HG02759 (cell line): Measurements from ENCODE around the gene CELSR3.

Experiments
- ATAC-seq: cut with Tn5 transposase; IDR thresholded peaks from one replicate; pipeline ENCODE4 v1.9.1; 2021; ENCODE audit warnings: mild to moderate bottlenecking, moderate library complexity; ENCODE audit not compliant: unreplicated experiment

The CELSR3 gene, protein sequence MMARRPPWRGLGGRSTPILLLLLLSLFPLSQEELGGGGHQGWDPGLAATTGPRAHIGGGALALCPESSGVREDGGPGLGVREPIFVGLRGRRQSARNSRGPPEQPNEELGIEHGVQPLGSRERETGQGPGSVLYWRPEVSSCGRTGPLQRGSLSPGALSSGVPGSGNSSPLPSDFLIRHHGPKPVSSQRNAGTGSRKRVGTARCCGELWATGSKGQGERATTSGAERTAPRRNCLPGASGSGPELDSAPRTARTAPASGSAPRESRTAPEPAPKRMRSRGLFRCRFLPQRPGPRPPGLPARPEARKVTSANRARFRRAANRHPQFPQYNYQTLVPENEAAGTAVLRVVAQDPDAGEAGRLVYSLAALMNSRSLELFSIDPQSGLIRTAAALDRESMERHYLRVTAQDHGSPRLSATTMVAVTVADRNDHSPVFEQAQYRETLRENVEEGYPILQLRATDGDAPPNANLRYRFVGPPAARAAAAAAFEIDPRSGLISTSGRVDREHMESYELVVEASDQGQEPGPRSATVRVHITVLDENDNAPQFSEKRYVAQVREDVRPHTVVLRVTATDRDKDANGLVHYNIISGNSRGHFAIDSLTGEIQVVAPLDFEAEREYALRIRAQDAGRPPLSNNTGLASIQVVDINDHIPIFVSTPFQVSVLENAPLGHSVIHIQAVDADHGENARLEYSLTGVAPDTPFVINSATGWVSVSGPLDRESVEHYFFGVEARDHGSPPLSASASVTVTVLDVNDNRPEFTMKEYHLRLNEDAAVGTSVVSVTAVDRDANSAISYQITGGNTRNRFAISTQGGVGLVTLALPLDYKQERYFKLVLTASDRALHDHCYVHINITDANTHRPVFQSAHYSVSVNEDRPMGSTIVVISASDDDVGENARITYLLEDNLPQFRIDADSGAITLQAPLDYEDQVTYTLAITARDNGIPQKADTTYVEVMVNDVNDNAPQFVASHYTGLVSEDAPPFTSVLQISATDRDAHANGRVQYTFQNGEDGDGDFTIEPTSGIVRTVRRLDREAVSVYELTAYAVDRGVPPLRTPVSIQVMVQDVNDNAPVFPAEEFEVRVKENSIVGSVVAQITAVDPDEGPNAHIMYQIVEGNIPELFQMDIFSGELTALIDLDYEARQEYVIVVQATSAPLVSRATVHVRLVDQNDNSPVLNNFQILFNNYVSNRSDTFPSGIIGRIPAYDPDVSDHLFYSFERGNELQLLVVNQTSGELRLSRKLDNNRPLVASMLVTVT (N-terminal part only)

DNA sequence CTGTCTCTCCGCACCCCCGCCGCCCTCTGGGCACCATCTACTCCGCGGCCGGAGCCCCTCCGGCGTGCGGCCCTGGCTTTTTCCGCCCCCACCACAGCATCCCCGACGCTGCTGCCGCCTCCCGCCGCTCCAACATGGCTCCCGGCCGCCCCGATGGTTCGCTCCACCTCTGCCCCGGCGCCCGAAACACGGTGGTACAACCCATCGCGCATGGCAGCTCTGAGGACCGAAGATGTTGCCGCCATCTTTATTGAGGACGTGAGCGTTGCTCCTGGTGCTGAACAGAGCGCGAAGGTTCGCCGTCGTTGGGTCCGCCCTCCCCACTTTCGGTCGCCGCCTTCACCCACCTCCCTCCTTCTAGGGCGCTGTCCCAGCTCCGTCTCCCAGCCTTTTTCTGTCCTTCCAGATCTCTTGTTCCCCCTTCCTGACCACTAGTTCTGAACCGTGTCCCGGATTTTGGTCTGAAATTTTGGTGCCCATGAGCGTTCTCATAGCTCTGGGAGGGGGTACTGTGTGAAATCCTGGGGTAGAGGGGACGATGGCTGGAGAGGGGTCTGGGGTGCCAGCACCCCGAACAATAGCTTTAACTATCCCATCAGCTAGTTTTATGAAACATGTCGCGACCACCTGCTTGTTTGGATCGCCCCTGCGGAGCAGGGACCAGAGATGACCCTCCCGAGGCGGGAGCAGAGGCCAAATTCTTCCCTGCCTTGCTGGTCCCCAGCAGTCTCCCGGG, at the start of gene CELSR3:
CELSR3 (minus strand) TSS at position 134 of the 736 bp plus-strand sequence. CDS start 252 bp downstream, outside the sequence.
- no peak for ATAC-seq

DNA sequence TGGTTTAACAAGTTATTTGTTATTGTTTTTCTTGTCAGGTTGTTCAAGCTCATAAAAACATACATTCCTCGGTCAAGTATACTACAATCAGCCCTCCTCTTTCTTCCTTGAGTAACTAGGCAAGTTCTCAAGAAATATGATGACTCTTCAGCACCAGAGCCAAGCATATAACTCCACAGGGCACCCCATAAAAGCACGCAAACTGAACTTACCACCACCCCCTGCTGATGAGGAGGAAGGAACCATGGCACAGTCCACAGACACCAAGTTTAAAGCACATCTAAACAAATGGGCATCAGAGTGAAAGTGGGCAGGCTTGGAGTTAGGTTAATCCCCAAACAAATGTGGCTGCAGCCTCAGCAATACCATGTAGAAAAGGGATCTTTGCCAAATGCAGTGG, 49.0 kb upstream of the CELSR3 start:
- ATAC-seq, result no peak

DNA sequence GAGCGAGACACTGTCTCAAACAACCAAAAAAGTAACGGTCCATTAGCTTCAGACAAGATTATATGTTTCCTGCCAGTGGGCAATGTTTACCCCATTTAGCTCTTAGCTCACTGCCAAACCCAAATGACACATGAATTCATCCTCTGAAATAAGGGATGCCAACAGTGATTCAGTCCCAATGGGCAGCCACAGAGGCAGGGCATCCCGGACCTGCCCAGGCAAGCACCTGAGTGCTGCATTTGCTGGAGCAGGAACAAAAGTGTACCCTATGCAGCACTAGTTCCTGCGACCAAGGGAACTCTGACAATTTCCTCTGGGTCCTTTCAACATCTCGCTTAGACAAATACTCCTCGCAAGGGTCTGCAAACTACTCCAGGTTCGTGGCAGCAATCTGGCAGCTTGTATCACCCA, 46.4 kb upstream of the CELSR3 start:
- no peak for ATAC-seq

DNA sequence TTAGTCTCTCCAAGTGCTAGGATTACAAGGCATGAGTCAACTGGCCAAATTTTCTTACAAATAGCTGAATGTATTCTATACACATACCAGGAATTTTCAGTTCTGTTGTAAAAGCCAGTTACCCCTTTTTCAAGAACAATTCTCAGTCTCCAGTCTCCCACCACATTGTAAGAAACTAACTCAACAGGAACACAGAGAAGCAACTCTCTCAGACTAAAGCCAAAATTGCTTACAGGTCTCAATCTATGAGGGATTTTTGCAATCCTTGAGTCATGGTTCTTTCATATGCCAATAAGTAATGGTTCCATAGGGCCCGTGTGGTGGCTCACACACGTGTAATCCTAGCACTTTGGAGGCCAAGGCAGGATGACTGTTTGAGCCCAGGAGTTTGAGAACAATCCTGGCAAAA, 45.8 kb upstream of the CELSR3 start:
- no peak for ATAC-seq

DNA sequence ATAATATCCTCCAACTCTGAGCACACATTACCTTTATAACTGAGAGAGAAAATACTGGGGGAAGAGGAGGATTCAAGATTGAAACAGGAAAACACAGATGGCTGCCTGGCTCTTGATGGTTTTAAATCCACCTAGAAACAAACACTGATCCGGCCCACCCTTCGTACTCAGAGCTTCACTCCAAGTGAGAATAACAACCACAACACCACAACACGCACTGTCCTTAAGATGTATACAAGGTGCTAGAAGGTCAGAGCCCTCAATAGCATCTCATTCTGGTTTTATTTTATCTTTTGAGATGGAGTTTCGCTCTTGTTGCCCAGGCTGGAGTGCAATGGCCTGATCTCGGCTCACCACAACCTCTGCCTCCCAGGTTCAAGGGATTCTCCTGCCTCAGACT, 44.5 kb upstream of the CELSR3 start:
- ATAC-seq, result no peak

DNA sequence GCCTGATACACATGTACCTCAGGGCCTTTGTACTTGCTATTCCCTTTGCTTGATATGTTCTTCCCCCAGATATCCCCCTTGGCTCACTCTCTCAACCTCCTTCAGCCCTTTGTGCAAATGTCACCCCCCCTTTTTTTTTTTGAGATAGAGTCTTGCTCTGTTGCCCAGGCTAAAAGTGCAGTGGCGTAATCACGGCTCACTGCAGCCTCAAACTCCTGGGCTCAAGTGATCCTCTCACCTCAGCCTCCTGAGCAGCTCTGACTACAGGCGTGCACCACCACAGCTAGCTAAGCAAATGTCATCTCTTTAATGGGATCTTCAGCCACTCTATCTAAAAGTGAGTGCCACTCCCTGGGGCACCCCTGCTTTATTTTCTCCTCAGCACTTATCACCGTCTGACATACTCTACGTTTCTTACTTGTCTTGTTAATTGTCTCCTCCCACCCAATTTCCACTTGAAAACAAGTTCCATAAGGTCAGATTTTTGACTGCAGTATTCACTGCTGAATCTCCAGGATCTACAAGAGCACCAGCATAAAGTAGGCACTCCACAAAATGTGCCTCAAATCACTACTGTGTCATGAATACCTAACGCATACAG, 39.7 kb upstream of the CELSR3 start:
- ATAC-seq, result no peak

DNA sequence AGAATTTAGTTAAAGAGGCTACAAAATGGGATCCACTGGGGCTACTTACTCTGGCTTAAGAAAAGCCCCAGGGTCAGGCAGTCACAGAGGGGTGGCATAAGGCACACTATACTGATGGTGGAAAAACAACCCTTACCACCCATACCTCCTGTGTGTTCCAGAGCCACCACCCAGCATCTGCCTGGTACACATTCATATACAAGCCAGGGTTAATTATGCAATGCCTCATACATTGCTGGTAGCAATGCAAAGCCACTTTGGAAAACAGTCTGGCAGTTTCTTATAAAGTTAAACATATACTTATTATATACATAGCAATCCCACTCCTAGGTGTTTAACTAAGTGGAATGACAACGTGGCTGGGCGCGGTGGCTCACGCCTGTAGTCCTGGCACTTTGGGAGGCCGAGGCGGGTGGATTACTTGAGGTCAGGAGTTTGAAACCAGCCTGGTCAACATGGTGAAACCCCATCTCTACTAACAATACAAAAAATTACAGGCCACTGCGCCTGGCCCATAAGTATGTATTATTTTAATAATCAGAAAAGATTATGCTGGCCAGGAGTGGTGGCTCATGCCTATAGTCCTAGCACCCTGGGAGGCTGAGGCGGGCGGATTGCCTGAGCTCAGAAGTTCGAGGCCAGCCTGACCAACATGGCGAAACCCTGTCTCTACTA, 38.2 kb upstream of the CELSR3 start:
- ATAC-seq, result no peak

DNA sequence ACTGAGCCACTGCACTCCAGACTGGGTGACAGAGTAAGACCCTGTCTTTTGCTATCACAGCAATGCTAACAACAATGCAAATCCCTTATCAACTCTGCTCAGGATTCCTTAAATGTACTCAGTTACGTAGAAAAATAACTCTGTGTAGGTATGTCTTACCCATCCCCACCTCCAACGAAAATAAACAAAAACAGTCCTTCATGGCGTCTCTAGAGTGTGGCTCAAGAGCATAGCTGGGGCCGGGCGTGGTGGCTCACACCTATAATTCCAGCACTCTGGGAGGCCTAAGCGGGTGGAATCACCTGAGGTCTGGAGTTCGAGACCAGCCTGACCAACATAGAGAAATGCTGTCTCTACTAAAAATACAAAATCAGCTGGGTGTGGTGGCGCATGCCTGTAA, 36.2 kb upstream of the CELSR3 start:
- ATAC-seq, result no peak

DNA sequence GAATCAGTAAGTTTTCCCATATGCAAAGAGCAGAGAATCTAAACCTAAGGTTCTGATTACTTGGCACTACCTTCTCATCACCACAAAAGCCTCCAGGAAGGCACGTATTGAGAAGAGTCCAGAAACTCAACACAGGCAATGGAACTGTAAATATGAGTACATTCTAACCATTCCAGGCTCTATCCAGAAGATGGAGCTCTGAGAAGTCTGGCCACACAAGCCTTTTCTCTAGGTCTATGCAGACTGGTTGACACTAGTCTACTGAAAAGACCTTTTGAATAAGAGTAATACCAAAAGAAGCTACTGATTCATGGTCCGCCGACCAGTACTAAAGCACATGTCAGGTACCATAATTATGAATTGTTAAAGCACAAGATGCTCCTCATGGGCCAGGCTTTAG, 35.3 kb upstream of the CELSR3 start:
- ATAC-seq, result no peak

DNA sequence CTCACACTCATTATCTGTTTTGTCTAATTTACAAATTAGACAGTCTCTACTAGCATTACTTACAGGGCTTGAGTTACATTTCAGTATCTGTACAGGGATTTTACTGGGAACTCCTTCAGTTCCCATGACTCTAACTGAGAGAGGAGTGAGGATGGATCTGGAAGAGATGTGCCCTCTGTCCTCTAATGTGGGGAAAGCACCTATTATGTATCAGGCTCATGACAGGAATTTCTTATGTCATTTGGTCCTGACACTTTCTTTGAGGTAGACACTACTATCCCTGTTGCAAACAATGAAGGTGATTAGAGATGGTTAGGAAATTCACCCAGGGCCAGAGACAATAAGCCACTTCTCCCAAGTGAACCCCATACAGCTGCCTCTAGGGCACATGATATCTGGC, 33.9 kb upstream of the CELSR3 start:
- ATAC-seq, result no peak

DNA sequence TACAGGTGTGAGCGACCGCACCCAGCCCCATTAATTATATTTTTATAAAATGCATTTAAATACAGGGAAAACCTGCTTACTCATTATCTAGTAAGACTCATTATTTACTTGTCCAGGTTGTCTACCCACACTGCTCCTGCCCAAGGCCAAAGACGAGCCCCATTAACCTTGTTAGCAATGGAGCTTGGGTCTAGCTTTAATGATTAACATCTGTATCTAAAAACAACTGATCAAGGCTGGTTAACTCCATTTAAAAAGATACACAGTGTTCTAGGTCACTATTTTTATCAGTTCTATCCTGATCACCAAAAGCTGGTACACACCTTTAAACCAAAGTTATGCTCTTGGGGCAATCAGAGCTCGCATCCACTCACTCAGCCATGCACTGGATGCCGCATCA, 33.5 kb upstream of the CELSR3 start:
- ATAC-seq, result no peak

DNA sequence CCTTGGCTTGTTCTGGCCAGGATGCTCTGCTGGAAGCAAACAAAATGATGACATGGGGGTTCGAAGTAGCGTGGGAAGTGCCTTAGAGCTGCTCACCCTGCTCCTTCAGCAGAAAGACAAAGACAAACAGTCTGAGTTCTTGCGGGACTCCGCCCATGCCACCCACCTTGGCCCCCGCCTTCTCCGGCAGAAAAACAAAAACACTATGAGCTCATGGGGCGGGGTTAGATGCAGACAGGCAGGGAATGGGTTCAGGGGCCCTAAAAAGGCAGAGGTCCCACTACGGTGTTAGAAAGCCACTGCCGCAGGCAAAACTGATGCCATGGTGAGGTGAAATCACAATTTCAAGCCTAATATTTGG, 32.7 kb upstream of the CELSR3 start:
- ATAC-seq, result no peak

DNA sequence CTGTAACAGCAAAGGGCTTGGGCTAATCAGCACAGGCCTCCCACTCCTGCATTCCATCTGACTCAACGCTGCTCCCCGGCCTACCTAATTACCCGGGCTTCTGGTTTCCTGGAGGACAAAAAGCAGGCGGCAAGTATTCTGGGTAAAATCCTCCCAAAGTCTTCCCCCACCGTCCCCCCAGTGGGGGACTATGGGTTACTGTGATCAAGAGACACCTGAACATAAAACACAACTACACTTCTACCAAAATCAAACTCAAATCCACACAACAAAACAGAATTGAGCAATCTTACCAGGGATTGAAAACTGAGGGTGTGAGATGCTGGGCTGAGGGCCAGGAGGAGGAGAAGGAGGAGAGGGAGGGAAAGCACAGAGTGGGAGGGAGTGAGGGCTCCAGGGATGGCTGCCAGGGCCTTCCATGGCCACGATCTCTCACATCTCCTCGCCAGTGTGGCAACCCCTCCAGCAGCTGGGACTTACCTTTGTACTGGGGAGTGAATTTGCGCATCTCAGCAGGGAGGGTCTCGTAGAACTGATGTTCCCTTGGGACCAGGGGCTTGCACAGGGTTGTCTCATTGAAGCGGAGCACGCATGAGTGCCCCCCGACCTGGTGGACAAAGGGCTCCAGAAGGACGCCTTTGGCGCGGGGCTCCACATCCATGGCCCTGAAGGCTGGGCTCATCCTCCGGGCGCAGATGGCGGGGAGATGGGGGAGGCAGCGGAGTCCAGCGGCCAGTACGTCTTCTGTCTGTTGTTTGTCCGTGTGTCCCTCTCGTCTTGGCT, 32.1 kb upstream of the CELSR3 start:
- no peak for ATAC-seq

DNA sequence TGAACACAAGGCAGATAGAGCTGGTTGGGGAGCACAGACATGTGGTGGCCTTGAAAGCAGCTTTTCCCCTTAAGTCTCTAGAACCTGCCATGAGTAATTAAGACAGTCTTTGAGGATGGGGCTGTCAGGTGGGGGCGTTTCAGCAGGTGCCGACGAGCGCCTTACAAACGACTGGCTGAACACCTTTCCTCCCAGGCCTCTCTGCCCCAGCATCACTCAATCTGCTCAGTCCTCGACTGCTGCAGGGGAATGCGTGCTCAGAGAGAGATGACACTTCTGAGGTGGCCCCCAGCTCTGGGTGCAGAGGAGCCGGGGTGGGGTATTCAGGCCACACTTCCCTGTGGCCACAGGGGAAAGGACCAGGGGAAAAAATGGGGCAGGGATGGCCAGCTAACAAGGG, 31.1 kb upstream of the CELSR3 start:
- no peak for ATAC-seq

DNA sequence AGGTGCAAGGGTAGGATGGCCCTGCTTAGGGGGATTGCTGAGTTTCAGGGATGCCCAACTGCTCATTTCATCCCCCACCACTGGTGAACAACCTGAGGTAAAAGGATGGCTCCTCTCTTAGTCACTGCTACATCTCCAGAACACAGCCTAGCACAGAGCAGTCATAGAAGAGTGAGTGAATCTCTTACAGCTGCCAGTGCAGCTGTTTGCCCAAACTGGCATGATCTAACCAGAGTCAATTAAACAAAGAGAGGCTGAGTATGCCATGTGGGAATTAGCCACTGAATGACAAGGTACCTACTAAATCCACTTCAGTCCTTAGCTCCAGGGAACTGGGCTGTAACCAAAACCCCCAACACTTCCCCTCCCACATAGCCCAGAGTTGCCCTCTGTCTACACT, 29.9 kb upstream of the CELSR3 start:
- ATAC-seq, result no peak

DNA sequence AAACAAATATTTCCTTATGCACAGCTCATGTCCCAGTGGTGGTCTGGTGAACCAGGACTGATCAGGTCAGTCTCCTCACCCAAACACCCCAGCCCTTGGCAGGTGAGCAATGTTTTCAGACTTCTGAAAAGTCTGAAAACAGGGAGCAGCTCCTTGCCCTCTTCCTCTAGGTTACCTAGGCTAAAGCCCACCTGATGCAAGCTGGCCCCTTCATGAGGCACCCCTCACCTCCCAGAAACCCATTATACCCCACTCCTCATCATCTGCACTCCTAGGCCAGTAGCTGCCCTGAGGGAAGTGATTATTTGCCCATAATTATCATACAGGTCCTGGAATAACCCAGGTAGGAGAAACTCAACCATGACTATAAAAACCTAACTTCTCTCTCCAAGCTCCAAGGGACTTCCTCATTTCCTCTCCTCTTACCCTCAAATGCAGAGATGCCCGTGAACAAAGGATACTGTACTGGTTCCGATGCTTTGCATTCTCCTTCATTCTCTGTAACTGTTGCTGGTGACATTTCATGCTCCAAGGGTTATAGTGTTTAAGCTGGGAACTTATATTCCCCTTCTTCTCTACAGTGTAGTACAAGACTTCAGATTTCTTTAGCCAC, 28.3 kb upstream of the CELSR3 start:
- ATAC-seq, result no peak

DNA sequence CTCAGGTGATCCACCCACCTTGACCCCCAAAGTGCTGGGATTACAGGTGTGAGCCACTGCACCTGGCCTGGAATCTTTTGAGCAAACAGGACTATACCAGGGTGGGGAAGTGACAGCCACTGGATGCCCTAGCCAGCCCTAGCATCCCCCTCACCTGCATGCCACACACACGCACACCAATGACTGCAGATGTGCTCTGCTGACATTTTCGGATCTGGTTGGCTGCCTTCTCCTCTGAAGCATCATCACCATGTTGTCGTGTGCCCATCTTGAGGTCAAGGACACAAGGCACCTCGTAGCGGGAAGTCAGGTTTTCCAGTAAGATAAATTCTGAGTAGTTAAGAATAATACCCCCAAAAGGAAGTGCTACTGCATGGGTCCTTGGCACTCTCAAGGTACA, 26.7 kb upstream of the CELSR3 start:
- ATAC-seq, result no peak

DNA sequence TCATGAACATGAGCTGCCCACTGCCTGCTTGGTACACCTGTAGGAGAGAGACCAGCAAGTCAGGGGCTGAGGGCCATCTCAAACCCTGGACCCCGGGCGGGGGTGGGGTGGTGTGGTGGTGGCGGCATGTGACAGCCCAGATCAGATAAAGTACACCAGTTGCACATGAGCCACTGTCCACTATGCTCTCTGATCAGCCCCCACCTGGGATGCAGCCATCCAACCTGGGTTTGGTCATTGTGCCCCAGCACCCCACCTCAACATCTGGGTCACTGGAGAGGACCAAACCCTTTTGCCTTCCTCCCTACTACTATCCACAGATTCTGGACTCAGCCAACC, 26.0 kb upstream of the CELSR3 start:
- no peak for ATAC-seq
